ENCODE data around the gene BMP6.

BMP6 gene

DNA sequence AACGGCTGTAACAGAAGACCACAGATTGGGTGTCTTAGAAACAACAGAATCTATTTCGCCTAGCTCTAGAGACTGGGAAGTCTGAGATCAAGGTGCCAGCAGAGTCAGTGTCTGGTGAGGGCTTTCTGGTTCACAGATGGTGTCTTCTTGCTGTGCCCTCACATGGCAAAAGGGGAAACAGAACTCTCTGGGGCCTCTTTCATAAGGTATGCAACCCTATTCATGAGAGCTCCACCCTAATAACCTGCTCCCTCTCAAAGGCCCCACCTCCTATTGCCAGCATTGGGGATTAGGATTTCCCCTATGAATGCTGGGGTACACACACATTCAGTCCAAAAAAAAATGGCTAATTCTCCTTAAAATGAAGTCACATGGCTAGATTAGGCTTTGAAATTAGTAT, 174.7 kb downstream of the BMP6 start:
- in situ Hi-C loops (cut with MboI; ENCODE audit: low sequenced_read_pairs) = no loop called here

DNA sequence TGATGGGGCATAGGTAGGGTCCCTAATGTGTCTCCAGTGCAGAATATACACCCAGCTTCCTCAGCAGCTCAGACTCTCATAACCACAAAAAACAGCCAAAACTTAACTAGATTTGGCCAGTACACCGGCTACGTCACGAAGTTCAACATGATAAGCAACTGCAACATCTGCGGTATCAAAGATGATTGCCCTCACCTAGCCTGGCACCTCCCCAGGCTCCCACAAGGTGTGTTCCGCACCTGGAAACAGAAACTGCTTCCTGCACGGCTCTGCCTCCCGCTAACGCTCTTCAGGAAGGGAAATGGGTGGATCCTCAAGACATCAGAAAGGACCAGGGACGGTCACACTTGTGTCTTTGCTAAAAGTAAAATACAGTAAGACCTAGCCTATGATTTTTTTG, 175.2 kb downstream of the BMP6 start:
- in situ Hi-C loops (cut with MboI; ENCODE audit: low sequenced_read_pairs) = no loop called here

DNA sequence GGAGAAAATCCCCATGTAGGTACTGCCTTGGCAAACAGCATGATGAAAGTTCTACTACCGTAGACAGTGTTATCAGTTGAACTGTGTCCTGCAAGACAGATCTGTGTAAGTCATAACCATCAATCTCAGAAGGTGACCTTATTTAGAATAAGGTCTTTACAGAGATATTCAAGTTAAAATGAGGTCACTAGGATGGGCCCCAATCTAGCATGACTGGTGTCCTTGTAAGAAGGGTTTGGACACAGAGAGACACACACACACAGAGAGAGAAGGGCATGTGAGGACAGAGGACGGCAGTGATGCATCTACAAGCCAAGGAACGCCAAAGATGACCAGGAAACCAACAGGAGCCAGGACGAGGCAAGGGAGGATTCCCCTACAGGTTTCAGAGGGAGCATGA, 175.9 kb downstream of the BMP6 start:
- in situ Hi-C loops (cut with MboI; ENCODE audit: low sequenced_read_pairs) = no loop called here

DNA sequence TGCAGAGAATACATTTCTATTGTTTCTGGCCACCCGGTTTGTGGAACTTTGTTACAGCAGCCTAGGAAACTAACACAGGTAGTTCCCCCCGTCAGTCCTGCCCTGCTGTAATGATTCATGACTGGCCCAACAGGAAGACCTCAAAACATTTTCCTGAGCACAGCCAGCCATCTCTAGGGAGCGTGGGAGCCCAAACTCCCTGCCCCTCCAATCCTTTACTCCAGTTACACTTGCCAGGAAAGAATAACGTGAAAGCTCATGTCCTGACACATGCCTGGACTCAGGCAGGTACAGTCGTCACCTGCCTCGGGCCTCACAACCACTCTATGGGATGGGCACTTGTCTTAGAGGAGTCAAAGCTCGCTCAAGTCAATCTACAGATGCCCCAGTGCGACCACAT, 176.3 kb downstream of the BMP6 start:
- in situ Hi-C loops (cut with MboI; ENCODE audit: low sequenced_read_pairs) = no loop called here

DNA sequence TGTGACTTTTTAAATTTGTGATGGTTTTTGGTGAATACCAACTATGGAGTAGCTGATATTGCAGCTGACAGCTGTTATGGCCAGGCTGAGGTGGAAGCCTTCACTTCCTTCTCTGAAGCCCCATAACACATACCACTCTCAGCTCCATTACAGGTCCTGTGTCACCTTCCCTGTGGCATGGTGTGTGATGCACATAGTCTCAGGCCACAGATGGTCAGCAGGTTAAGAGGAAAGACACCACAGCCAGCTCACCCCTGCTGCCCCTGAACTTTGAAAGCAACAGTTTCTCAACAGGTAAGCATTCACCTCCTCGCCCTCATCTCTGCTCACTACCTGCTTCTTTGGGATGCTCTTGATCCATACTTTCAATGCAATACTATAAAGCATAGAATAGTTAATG, 177.0 kb downstream of the BMP6 start:
- in situ Hi-C loops (cut with MboI; ENCODE audit: low sequenced_read_pairs) = no loop called here

DNA sequence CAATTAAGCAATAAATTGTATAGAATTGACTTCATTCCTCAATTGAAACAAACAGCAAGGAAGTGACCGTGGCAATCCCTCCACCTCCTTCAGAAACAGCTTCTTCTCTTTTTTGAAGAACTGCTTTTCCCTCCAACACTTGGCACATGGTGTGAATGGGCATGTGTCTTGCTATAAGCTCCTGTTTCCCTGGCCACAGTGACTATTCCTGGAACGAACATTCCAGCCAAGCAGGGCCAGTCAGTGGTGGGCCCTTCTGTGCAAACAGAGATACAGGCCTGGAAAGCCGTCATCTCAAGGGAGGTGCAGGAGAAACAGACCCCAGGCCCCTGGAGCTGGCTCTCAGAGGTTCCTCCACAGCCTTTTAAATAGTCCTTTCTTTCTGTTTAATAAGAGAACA, 177.8 kb downstream of the BMP6 start:
- in situ Hi-C loops (cut with MboI; ENCODE audit: low sequenced_read_pairs) = no loop called here

DNA sequence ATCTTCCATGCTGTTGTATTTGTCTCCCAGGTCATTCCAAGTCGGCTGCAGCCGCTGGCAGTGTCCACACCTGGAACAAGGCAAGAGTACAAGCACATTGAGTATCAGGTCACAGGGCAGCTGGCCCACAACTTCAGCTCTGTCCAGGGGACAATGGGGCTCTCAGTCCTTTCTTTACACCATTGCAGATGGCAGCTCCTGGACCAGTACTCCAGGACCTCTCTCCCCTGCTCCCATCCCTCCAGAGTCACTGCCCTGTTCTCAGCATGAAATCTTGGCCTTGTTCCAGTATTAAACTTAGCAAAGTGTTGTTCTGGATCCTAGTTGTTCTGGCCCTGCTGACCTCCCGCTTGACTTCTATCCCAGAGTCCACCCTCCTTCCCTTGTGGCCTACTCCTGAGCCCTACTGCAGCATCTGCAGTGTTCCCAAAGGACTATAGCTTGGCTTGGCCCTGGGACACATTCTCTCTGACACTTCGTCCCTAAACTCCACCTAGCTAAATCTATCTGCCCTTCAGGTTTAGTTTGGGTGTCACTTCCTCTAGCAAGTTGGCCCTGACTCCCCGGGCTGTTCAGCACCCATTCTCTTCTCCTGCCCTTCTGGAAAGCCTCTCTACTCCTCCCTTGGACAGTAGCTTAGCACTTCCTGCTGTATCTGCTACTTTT, 178.9 kb downstream of the BMP6 start:
- in situ Hi-C loops (cut with MboI; ENCODE audit: low sequenced_read_pairs) = no loop called here

DNA sequence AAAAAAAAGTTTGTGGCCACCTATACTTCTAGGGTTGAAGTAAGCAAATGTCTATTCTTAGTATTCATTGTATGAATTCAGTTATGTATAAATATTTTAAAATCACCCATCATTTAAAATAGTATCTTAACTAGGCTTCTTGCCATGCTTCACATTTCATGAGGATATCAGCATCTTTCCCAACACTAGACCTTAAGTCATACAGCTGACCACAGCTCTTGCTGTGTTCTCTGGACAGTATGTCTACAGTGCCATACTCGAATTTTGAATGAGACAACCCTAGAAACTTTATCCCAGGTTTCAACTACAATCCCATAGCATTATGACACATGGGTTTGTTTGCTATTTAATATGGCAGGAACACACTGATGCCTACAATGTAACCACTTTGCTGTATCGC, 179.5 kb downstream of the BMP6 start:
- in situ Hi-C loops (cut with MboI; ENCODE audit: low sequenced_read_pairs) = no loop called here

DNA sequence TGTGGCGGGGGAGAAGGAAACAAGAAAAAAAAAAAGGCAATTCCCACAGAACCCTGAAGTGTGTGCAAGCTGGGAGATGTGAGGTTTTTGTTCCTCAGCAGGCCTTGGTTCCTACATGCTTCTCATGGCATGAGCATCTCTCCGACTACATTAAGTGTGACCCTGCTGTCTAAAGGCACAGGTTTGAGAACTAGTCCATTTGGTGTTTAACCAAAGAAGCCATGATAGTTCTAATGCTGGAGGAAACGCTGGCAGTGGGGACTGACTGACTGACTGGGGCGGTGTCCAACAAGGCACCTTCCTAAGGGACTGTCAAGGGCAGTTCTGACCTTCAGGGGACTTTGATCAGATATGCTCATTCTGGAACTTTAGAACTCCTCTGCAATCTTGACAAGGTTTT, 180.8 kb downstream of the BMP6 start:
- in situ Hi-C loops (cut with MboI; ENCODE audit: low sequenced_read_pairs) = no loop called here

DNA sequence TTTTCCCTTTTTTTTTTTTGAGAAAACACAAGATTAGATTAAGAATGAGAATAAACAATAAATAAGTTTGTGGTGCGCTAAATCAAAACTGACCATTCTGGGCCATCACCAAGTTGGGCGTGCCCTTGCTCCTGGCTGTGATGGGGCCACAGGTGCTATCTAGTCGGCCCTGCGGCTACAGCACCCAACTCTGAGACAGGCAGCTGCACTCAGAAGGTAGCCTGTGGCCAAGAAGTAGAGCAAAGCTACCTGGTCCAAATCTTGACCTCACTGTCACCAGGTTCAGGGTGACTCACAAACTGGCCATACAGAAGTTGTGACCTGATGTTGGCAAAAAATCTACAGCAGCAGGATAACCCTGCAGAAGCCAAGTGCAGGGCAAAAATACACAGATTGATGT, 181.3 kb downstream of the BMP6 start:
- in situ Hi-C loops (cut with MboI; ENCODE audit: low sequenced_read_pairs) = no loop called here

DNA sequence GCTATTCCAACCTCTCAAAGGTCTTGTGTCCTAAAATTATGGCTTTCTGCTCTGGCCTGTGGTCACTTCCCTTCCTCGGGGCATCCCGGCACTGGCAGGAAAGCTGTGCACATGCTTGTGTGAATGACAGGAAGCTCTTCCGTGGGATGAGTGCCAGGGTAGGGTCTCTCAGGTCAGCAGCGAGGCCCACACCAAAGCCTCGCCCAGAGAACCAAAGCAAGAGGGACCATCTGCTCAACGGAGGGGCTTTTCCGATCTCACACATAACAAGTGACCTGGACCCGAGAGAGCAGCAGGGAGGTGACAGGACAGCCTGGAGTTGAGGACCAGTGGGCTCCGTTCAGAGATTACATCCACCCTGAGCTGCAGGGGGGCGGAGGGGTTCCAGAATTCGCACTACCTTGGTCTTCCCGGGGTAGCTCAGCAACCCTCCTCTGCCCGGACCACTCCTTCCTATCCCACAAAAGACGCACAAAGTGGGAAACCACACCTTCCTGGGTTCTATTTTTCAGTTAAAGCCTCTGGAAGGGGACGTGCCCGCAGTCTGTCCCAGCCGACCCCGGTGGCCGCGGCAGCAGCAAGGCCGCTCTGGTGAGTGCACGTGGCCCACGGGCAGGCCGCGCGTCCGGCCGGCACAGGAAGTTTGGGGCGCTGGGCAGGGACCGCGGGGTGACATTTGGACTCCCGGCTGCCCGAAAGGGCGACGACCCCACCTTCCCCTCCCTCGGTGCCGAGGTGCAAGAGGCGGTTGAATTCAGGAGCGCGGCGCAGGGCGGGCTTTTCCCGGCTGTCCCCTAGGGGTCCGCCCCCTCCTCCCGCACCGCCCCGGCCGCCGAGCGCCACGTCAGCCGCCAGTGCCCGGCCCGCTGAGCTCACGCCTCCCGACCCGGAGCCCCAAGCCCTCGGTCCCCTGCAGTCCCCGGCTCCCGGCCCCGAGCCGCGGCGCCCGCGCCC, 183.7 kb downstream of the BMP6 start:
- in situ Hi-C loops (cut with MboI; ENCODE audit: low sequenced_read_pairs) = no loop called here

DNA sequence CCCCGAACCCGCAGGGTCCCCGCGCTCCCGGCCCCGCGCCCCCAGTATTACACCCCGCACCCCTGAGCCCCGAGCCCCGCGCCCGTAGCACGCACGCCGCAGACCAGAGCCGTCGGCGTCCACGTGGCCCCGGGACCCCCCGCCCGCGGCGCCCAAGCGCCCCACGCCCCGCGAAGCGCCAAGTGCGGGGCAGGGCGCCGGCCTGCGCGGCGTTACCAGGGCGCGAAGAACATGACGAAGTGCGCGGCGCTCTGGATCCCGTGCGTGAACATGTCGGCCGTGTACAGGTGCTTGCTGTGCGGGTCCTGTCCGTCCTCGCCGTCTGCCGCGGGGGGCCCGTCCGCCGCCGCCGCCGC, 184.4 kb downstream of the BMP6 start:
- in situ Hi-C loops (cut with MboI; ENCODE audit: low sequenced_read_pairs) = no loop called here

DNA sequence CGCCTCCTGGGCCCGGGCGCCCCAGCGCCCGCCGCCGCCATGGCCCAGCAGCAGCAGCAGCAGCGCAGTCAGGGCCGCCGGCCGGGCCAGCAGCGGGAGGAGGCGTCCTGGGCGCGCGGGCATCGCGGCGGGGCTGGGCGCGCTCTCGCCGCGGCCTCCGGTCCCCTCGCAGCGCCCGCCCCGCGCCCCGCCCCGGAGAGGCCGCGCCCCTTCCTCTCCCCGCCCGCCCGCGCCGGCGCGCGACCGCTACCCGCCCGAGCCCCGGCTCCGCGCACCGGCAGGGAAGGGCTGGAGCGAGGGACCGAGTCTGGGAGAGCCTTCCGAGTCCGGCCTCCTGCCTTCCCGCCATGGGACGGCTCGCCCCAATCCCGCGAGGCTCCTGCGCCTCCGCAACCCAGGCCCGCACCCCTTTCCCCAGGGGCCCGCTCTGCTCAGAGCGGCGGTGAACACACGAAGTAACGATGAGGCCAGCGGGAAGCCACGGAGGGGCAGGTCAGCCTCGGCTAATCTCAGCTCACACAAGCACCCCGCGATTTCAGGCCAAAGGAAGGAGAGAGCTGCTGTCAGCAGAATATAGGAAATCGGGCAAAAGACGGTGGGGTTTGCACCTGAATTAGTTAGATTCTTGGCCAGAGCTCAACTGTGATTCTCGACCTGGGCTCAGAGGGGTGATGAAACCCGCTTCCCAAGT, 184.9 kb downstream of the BMP6 start, which contains the start of gene TXNDC5:
TXNDC5 (minus strand) TSS at position 135 of the 691 bp plus-strand sequence; CDS start at position 123, 12 bp downstream.
- in situ Hi-C loops (cut with MboI; ENCODE audit: low sequenced_read_pairs) = no loop called here

DNA sequence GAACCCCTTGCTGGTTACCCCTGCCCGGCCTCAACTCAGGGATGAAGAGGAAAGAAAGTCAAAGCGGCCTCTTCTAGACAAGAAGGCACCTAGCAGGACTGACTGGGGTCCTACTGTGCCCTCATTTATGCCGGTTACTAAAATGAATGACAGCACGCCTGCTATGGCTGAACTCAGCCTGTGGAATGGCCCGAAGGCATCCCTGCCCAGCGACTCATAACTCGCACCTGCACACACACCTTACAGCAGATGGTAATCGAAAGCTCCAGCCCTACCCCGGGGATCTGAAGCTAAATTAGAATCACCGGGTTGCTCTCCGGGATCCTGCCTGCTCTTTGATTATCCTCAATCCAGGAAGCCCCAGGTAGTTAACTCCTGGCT, 185.4 kb downstream of the BMP6 start:
- in situ Hi-C loops (cut with MboI; ENCODE audit: low sequenced_read_pairs) = no loop called here

DNA sequence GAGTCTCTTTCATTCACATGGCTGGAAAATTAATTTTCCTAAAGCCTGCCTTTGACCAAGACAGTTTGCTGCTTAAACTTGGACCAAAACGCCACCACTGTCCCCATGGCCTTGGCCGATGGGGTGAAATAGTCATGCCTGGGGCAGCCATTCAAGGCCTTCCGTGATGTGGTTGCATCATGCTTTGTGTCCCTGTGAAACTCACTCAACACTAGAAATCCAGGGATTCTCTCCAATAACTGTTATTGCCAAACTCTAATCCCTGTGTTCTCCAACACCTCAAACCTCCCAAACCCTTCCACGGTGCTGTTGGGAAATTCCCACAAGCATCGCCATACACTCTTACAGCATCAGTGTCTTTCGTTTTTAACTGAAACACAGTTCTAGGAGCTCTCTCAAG, 186.1 kb downstream of the BMP6 start:
- in situ Hi-C loops (cut with MboI; ENCODE audit: low sequenced_read_pairs) = no loop called here

DNA sequence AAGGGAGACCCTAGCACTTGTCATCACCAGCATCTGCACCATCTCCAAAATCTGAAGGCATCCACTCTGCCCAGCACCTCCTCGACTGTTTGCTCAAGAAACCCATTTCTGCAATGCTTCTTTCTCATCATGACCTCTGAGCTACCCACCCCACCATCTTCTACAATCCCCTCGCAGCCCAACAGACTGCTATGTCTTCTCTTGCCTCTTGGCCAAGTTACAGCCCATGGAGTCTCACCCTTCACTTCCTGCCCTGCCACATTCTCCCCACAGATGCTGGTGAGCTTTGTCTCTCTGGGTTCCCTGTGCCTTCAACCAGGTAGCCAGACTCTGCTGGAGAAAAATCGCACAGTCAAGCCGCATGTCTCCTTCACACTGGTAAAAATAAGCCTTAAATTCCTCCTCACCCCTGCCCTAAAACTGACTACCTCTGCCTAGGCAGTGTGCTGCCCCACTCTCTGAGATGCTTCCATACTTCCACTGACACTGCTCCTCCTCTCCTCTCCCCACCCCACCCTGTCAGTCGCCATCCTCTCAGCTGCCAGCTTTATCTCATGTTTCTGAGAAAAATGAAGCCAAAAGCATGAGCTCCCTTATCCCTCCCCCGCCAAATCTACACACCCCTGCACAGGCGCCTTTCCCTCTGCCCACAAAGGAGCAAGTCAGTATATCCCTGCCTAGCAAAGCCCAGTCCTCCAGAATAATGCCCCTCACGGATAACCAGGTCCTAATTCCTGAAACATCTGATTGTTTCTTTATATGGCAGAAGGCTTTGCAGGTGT, 187.0 kb downstream of the BMP6 start:
- in situ Hi-C loops (cut with MboI; ENCODE audit: low sequenced_read_pairs) = no loop called here

DNA sequence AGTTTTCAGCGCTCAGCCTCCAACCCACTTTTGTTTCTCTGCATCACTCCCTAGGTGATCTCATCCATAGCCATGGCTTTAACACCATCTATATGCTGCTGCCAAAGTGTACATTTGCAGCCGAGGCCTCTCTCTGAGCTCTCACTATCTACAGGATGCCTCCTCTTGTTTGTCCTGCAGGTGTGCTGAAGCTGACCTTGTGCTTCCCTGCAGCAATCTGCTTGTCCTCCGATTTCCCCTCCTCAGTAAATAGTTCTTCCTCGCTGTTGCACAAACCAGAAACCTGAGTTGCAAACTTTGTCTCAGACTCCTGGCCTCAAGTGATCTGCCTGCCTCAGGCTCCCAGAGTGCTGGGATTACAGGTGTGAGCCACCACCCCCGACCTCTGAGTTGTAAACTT, 188.4 kb downstream of the BMP6 start:
- in situ Hi-C loops (cut with MboI; ENCODE audit: low sequenced_read_pairs) = no loop called here

DNA sequence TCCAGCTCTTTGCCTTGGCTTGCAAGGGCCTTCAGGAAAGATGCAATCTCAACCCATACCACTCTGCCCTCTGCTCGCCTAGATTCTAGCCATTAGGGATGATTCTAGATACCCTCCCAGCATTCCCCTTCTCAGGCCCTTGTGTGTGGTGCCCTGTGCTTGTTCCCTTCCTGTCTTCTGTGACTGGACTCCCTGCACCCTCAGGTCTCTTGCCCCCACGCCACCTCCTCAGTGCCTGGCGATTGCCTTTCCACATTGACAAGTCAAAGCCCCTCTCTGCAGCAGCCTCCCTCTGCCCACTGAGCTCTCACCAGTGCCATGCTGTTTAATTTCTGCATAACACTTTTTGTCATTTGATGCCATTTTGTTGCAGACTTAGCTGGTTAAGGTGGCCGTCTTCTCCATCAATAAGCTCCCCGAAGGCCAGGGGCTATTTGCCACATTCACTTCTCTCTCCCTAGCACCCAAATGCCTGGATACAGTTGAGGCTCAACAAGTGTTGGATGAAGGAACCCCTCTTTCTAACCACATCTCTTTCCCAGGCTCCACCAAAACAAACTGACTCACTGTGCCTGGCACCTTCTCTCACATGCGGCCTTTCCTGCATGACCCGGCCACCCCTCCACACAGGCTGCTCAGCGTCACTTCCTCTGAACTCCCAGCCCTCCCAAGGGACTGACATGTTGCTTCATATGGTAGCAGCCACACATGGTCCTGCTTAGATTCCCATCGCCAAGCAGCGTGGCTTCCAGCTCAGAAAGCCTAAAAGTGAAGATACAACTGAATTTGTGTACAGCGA, 189.3 kb downstream of the BMP6 start:
- in situ Hi-C loops (cut with MboI; ENCODE audit: low sequenced_read_pairs) = no loop called here

DNA sequence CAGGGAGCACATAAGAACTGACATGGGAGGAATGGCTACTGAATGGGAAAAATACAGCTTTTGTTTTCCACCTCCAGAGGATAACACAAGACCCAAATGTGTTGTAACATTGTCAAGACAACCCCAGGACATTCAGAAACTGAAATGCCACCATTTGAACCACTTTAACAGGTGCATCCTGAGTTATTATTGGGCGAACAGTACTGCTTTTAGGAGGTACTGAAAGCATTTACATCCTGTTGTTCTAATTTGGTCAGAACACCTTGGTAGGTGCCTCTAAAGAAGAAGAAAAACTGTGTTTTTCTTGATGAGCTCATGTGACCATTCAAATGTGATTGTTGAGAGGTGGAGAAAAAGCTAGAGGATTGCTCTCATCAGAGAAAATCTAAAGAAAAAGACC, 191.1 kb downstream of the BMP6 start:
- in situ Hi-C loops (cut with MboI; ENCODE audit: low sequenced_read_pairs) = no loop called here

DNA sequence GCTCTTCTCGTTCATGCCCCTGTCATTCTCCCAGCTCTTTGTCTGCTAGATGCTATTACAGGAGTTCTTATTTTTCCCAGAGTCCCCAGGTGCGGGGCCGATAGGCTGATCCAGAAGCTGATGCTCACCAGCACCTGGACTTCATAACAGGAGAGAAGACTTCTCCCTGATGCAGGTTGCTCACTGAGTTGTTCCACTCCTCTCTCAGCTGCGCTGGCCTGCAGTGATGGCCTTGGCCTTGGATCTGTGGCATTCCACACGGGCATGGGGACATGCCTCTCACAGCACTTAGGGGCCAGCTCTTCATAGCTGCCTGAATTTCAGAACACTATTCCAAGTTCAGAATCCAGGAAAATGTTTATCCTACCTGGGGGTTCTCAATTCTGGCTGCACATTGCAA, 191.8 kb downstream of the BMP6 start:
- in situ Hi-C loops (cut with MboI; ENCODE audit: low sequenced_read_pairs) = no loop called here

Measured in HL-60/S4 (cell line).